Measurements from ENCODE around the gene TADA3. TPM values are rescaled to one million over a fixed set of nuclear protein-coding genes. Genes with fewer than 3 reads are reported as not detected.

Gene TADA3
- total and polyA plus RNA-seq, 2 experiments from 2014 or later, result 97.2 to 137 TPM

DNA sequence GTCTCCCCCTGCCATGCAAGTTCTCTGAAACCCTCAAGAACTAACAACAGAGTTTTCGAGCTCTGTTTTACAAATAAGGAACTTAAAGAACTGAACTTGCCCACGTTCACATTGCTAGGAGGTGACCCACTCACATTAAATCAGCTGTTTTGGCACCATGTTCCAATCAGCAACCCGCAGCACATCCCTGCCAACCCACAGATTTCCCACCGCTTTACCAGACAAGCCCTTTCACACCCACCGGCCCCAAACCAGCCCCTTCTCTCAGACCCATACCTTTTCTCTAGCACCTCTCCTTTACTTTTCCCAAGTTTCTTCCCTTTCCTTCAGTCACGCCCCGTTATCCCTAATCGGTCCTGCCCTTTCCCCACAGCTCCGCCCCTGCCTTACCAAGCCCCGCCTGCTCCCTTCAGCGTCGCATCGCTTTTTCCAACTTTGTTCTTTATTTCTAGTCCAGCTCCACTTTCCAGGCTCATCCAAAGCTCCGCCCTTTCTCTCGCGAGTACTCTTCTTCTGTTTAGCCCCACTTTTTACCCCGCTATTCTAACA is 61.5 kb downstream of the TADA3 start:
- no peaks in the 10 kb centered on the region for H3K27me3 ChIP-seq
- peak overlapping the region; percentile 100 for H3K27ac ChIP-seq
- peaks cover 6% of the 10 kb centered on the region for H3K36me3 ChIP-seq
- DNase-seq (ENCODE audit: low read depth in 1 of 2, low spot score in 1 of 2), result no peak
- H3K4me1 ChIP-seq (ENCODE audit: low read depth), result peaks cover 11% of the 10 kb centered on the region
- TF ChIP-seq, protein P1, sequence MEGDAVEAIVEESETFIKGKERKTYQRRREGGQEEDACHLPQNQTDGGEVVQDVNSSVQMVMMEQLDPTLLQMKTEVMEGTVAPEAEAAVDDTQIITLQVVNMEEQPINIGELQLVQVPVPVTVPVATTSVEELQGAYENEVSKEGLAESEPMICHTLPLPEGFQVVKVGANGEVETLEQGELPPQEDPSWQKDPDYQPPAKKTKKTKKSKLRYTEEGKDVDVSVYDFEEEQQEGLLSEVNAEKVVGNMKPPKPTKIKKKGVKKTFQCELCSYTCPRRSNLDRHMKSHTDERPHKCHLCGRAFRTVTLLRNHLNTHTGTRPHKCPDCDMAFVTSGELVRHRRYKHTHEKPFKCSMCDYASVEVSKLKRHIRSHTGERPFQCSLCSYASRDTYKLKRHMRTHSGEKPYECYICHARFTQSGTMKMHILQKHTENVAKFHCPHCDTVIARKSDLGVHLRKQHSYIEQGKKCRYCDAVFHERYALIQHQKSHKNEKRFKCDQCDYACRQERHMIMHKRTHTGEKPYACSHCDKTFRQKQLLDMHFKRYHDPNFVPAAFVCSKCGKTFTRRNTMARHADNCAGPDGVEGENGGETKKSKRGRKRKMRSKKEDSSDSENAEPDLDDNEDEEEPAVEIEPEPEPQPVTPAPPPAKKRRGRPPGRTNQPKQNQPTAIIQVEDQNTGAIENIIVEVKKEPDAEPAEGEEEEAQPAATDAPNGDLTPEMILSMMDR (IDR thresholded peaks at IDR 0.05; ENCODE audit: low read depth, low read length), result no peak
- H3K4me3 ChIP-seq, result peak overlapping the region; percentile 99
- no peaks in the 10 kb centered on the region for H3K9me3 ChIP-seq (ENCODE audit: low read depth)

Other genes starting within 250 kb of the TADA3 start
- not detected in 2 replicates for gene LHFPL4, start 238.7 kb downstream of the TADA3 start, total RNA-seq
- 0.14 and 0.24 TPM in 2 replicates for gene LHFPL4, start 238.7 kb downstream of the TADA3 start, polyA plus RNA-seq
- 19.2 and 28.7 TPM in 2 replicates for gene MTMR14, start 143.0 kb downstream of the TADA3 start, total RNA-seq
- 30.7 and 43.9 TPM in 2 replicates for gene MTMR14, start 143.0 kb downstream of the TADA3 start, polyA plus RNA-seq
- gene CPNE9, start 88.6 kb downstream of the TADA3 start, total RNA-seq, result not detected in 2 replicates
- gene CPNE9, start 88.6 kb downstream of the TADA3 start, polyA plus RNA-seq, result 0.06 TPM in 1 of 2 replicates, not detected in the other
- gene BRPF1, start 60.7 kb downstream of the TADA3 start, total RNA-seq, result 15.7 and 17.3 TPM in 2 replicates
- 11.1 and 11.4 TPM in 2 replicates for gene BRPF1, start 60.7 kb downstream of the TADA3 start, polyA plus RNA-seq
- gene OGG1, start 42.5 kb downstream of the TADA3 start, total RNA-seq, result 30.7 and 32.1 TPM in 2 replicates
- gene OGG1, start 42.5 kb downstream of the TADA3 start, polyA plus RNA-seq, result 34.5 and 45.9 TPM in 2 replicates
- gene CAMK1, start 22.5 kb downstream of the TADA3 start, total RNA-seq, result 23.7 and 24.6 TPM in 2 replicates
- 20.4 and 29.1 TPM in 2 replicates for gene CAMK1, start 22.5 kb downstream of the TADA3 start, polyA plus RNA-seq
- gene ARPC4, start 609 bp upstream of the TADA3 start, total RNA-seq, result 114 and 136 TPM in 2 replicates
- gene ARPC4, start 609 bp upstream of the TADA3 start, polyA plus RNA-seq, result 111 and 138 TPM in 2 replicates
- 20.1 and 59.6 TPM in 2 replicates for gene TTLL3, start 17.8 kb upstream of the TADA3 start, total RNA-seq
- gene TTLL3, start 17.8 kb upstream of the TADA3 start, polyA plus RNA-seq, result 29.4 and 38.8 TPM in 2 replicates
- 56.9 and 78.1 TPM in 2 replicates for gene RPUSD3, start 51.5 kb upstream of the TADA3 start, total RNA-seq
- 122 and 124 TPM in 2 replicates for gene RPUSD3, start 51.5 kb upstream of the TADA3 start, polyA plus RNA-seq
- gene CIDEC, start 87.8 kb upstream of the TADA3 start, total RNA-seq, result not detected in 2 replicates
- 0.37 TPM in 1 of 2 replicates, not detected in the other for gene CIDEC, start 87.8 kb upstream of the TADA3 start, polyA plus RNA-seq
- gene JAGN1, start 98.1 kb upstream of the TADA3 start, total RNA-seq, result 42.0 and 58.0 TPM in 2 replicates
- 50.6 TPM in 2 replicates for gene JAGN1, start 98.1 kb upstream of the TADA3 start, polyA plus RNA-seq
- 1.3 and 3.7 TPM in 2 replicates for gene IL17RE, start 110.4 kb upstream of the TADA3 start, total RNA-seq
- gene IL17RE, start 110.4 kb upstream of the TADA3 start, polyA plus RNA-seq, result 0.89 and 1.2 TPM in 2 replicates
- gene IL17RC, start 124.6 kb upstream of the TADA3 start, total RNA-seq, result 33.7 and 49.2 TPM in 2 replicates
- gene IL17RC, start 124.6 kb upstream of the TADA3 start, polyA plus RNA-seq, result 59.8 and 61.2 TPM in 2 replicates
- gene CRELD1, start 141.4 kb upstream of the TADA3 start, total RNA-seq, result 151 and 178 TPM in 2 replicates
- 179 and 225 TPM in 2 replicates for gene CRELD1, start 141.4 kb upstream of the TADA3 start, polyA plus RNA-seq
- 9.8 and 11.0 TPM in 2 replicates for gene PRRT3, start 159.9 kb upstream of the TADA3 start, total RNA-seq
- gene PRRT3, start 159.9 kb upstream of the TADA3 start, polyA plus RNA-seq, result 13.6 TPM in 2 replicates
- gene EMC3, start 194.4 kb upstream of the TADA3 start, total RNA-seq, result 40.3 and 40.8 TPM in 2 replicates
- gene EMC3, start 194.4 kb upstream of the TADA3 start, polyA plus RNA-seq, result 98.5 and 102 TPM in 2 replicates
- 14.8 and 84.3 TPM in 2 replicates for gene FANCD2, start 234.0 kb upstream of the TADA3 start, total RNA-seq
- 10.9 and 23.5 TPM in 2 replicates for gene FANCD2, start 234.0 kb upstream of the TADA3 start, polyA plus RNA-seq

Data from cardiac muscle cell (in vitro differentiated cells and primary cell).